ENCODE measurements around the gene CNTNAP2. TPM values are rescaled to one million over a fixed set of nuclear protein-coding genes. Genes with fewer than 3 reads are reported as not detected.

CNTNAP2 gene
- total and polyA plus RNA-seq, 2 donors from 2014 or later = 0.06 to 0.13 TPM

DNA sequence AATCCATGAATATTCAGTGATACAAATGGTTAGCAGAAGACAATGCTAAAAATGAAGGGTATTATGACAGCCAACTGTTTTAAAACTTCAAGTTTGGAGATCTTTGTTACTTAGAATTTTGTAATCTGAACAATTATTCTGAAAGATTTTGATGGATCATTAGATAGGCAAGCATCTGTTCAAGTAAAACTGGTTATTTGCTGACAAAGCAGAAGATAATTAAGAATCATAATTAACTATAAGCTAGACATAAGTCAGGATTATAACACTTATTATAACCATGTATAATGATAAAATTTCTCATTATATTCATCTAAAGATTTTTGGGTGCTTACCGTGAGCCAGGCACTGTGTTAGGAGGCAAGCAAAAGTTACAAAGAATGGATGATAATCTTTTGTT lies 1145.1 kb downstream of the CNTNAP2 start:
- no peaks in the 10 kb centered on the region for H3K27me3 ChIP-seq (ENCODE audit: control insufficient read depth, insufficient read depth, low read length)
- no peaks in the 10 kb centered on the region for H3K36me3 ChIP-seq (ENCODE audit: control insufficient read depth in 2 of 3, insufficient read depth in 3 of 3, low read length in 3 of 3)
- DNase-seq (no peak), FAIRE-seq (no peak)
- H3K9ac ChIP-seq (ENCODE audit: low read length in 3 of 3) = no peak overlapping the region
- TF ChIP-seq, protein P1, sequence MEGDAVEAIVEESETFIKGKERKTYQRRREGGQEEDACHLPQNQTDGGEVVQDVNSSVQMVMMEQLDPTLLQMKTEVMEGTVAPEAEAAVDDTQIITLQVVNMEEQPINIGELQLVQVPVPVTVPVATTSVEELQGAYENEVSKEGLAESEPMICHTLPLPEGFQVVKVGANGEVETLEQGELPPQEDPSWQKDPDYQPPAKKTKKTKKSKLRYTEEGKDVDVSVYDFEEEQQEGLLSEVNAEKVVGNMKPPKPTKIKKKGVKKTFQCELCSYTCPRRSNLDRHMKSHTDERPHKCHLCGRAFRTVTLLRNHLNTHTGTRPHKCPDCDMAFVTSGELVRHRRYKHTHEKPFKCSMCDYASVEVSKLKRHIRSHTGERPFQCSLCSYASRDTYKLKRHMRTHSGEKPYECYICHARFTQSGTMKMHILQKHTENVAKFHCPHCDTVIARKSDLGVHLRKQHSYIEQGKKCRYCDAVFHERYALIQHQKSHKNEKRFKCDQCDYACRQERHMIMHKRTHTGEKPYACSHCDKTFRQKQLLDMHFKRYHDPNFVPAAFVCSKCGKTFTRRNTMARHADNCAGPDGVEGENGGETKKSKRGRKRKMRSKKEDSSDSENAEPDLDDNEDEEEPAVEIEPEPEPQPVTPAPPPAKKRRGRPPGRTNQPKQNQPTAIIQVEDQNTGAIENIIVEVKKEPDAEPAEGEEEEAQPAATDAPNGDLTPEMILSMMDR (IDR thresholded peaks at IDR 0.05; ENCODE audit: borderline replicate concordance, extremely low read depth, insufficient read depth) = no peak
- no peak overlapping the region for H3K4me3 ChIP-seq (ENCODE audit: low read length in 3 of 3)
- no peaks in the 10 kb centered on the region for H3K9me3 ChIP-seq (ENCODE audit: control insufficient read depth in 2 of 3, insufficient read depth in 1 of 3, low read length in 3 of 3)
- H3K4me1 ChIP-seq (ENCODE audit: control insufficient read depth in 2 of 3, insufficient read depth in 2 of 3, low read depth in 1 of 3, low read length in 3 of 3) = no peaks in the 10 kb centered on the region
- intact Hi-C loops (cut with DNase I) = no loop called here
- no peak overlapping the region for H3K27ac ChIP-seq (ENCODE audit: low read depth in 2 of 2, low read length in 2 of 2)

DNA sequence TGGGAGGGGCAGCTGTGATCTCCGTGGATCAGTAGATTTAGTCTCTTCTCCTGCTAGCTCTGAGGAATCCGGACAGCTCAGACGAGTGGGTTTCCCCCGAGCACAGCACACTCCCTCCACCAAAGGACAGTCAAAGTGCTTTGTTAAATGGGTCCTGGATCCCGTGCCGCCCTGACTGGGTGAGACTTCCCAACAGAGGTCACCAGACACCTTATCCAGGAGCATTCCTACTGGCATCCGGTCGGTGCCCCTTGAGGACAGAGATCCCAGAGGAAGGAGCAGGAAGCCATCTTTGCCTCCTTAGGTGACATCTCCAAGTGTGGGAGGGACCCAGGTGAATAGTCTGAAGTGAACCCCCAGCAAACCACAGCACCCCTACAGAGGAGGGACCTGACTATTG lies 1148.9 kb downstream of the CNTNAP2 start:
- H3K4me1 ChIP-seq (ENCODE audit: control insufficient read depth in 2 of 3, insufficient read depth in 2 of 3, low read depth in 1 of 3, low read length in 3 of 3) = no peaks in the 10 kb centered on the region
- H3K27ac ChIP-seq (ENCODE audit: low read depth in 2 of 2, low read length in 2 of 2) = no peak overlapping the region
- no peak overlapping the region for H3K9ac ChIP-seq (ENCODE audit: low read length in 3 of 3)
- H3K9me3 ChIP-seq (ENCODE audit: control insufficient read depth in 2 of 3, insufficient read depth in 1 of 3, low read length in 3 of 3) = no peaks in the 10 kb centered on the region
- H3K27me3 ChIP-seq (ENCODE audit: control insufficient read depth, insufficient read depth, low read length) = no peaks in the 10 kb centered on the region
- DNase-seq = peak in 1 of 5 donors; percentile 54
- TF ChIP-seq, protein P1 (IDR thresholded peaks at IDR 0.05; ENCODE audit: borderline replicate concordance, extremely low read depth, insufficient read depth) = no peak
- no peaks in the 10 kb centered on the region for H3K36me3 ChIP-seq (ENCODE audit: control insufficient read depth in 2 of 3, insufficient read depth in 3 of 3, low read length in 3 of 3)
- intact Hi-C loops (cut with DNase I) = no loop called here
- no peak overlapping the region for H3K4me3 ChIP-seq (ENCODE audit: low read length in 3 of 3)
- no peak for FAIRE-seq

DNA sequence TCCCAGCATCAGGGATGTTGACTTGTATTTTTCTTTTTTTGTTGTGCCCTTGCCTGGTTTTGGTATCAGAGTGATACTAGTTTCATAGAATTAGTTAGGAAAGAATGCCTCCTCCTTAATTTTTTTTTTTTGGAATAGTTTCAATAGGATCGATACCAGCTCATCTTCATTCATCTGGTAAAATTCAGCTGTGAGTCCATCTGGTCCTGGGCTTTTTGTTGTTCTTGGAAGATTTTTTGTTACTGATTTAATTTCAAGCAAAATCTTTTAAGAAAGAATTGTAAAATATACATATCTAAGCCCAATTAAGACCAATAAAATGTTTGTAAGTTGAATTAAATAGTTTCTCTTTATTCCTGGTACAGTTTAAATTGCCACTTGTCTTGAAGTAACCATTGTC lies 1159.5 kb downstream of the CNTNAP2 start:
- Histone ChIP-seq H3K9ac (ENCODE audit: low read length in 3 of 3) (no peak overlapping the region), H3K36me3 (ENCODE audit: control insufficient read depth in 2 of 3, insufficient read depth in 3 of 3, low read length in 3 of 3) (no peaks in the 10 kb centered on the region), H3K4me1 (ENCODE audit: control insufficient read depth in 2 of 3, insufficient read depth in 2 of 3, low read depth in 1 of 3, low read length in 3 of 3) (no peaks in the 10 kb centered on the region), H3K4me3 (ENCODE audit: low read length in 3 of 3) (no peak overlapping the region), H3K27me3 (ENCODE audit: control insufficient read depth, insufficient read depth, low read length) (no peaks in the 10 kb centered on the region), H3K9me3 (ENCODE audit: control insufficient read depth in 2 of 3, insufficient read depth in 1 of 3, low read length in 3 of 3) (no peaks in the 10 kb centered on the region), H3K27ac (ENCODE audit: low read depth in 2 of 2, low read length in 2 of 2) (no peak overlapping the region)
- TF ChIP-seq, protein P1 (IDR thresholded peaks at IDR 0.05; ENCODE audit: borderline replicate concordance, extremely low read depth, insufficient read depth) = no peak
- no peak for FAIRE-seq
- no peak for DNase-seq
- intact Hi-C loops (cut with DNase I) = no loop called here

DNA sequence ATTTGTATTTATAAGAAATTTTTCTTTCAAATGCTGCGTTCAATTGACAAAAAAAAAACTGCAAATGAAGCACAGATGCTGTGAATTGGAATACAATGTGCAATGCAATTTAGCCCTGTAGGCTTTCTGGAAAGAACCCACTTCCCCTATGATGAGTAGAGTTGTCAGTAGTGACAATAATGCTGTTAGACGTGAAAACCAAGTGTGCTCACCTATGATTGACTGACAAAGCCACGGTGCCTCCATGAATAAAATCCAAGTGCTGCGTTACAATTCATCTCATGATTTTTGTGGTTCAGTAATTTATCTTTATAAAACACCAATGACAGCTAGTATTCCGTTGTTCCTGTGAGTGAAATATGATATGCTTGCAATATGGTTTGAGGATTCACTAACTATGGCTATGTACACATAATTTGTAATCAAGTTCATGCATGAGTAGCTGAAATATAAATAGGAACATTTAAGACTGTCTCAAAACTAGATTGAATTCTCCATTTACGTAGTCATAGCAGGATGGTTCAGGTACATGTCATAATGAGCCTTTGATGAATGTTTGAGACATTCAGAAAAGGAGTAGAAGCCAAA lies 1160.3 kb downstream of the CNTNAP2 start:
- TF ChIP-seq, protein P1 (IDR thresholded peaks at IDR 0.05; ENCODE audit: borderline replicate concordance, extremely low read depth, insufficient read depth) = no peak
- no peak overlapping the region for H3K27ac ChIP-seq (ENCODE audit: low read depth in 2 of 2, low read length in 2 of 2)
- no peak for FAIRE-seq
- H3K9me3 ChIP-seq (ENCODE audit: control insufficient read depth in 2 of 3, insufficient read depth in 1 of 3, low read length in 3 of 3) = no peaks in the 10 kb centered on the region
- no peak for DNase-seq
- no peak overlapping the region for H3K4me3 ChIP-seq (ENCODE audit: low read length in 3 of 3)
- H3K9ac ChIP-seq (ENCODE audit: low read length in 3 of 3) = no peak overlapping the region
- H3K27me3 ChIP-seq (ENCODE audit: control insufficient read depth, insufficient read depth, low read length) = no peaks in the 10 kb centered on the region
- H3K36me3 ChIP-seq (ENCODE audit: control insufficient read depth in 2 of 3, insufficient read depth in 3 of 3, low read length in 3 of 3) = no peaks in the 10 kb centered on the region
- intact Hi-C loops (cut with DNase I) = no loop called here
- no peaks in the 10 kb centered on the region for H3K4me1 ChIP-seq (ENCODE audit: control insufficient read depth in 2 of 3, insufficient read depth in 2 of 3, low read depth in 1 of 3, low read length in 3 of 3)
